NCI-H1930 (cell line): Measurements from ENCODE around the gene PKP3.
"Not testable (repeated sequence)": the region's sequence is repeated elsewhere in the genome, so short reads cannot be mapped to it uniquely, and the experiment has no call there.

Experiments used
- DNase-seq, 2 experiments: peaks; one replicate each; lab custom pipeline; 2025; lab: John Stamatoyannopoulos, UW

The PKP3 gene, protein sequence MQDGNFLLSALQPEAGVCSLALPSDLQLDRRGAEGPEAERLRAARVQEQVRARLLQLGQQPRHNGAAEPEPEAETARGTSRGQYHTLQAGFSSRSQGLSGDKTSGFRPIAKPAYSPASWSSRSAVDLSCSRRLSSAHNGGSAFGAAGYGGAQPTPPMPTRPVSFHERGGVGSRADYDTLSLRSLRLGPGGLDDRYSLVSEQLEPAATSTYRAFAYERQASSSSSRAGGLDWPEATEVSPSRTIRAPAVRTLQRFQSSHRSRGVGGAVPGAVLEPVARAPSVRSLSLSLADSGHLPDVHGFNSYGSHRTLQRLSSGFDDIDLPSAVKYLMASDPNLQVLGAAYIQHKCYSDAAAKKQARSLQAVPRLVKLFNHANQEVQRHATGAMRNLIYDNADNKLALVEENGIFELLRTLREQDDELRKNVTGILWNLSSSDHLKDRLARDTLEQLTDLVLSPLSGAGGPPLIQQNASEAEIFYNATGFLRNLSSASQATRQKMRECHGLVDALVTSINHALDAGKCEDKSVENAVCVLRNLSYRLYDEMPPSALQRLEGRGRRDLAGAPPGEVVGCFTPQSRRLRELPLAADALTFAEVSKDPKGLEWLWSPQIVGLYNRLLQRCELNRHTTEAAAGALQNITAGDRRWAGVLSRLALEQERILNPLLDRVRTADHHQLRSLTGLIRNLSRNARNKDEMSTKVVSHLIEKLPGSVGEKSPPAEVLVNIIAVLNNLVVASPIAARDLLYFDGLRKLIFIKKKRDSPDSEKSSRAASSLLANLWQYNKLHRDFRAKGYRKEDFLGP

DNA sequence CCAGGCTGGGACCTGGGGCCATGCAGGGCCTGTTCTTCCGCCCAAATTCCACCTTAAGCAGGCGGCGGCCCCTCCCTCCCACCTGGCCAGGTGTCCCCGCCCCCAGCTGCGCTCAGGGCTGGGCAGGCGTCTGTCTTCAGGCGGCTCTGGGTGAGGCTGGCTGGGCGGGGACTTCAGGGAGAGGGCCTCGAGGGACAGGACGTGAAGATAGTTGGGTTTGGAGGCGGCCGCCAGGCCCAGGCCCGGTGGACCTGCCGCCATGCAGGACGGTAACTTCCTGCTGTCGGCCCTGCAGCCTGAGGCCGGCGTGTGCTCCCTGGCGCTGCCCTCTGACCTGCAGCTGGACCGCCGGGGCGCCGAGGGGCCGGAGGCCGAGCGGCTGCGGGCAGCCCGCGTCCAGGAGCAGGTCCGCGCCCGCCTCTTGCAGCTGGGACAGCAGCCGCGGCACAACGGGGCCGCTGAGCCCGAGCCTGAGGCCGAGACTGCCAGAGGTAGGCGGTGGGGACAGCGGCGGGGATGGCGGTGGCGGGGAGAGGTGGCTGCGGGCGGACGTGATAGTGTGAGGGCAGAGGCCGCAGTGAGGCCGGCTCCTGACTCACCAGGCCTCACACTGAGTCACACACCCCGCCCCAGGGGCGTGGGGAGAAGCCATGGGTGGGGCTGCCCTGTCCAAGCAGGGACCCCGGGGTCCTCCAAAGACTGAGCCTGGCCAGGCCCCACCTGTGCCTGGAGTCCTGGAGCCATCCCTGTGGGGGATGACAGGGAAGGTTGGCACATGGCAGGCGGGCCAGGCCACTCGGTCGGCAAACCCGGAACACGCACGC, at the start of gene PKP3:
Gene PKP3 (plus strand): TSS at position 176 of the 824 bp plus-strand sequence. CDS start 84 bp downstream, at position 260.
- DNase-seq = no peak

DNA sequence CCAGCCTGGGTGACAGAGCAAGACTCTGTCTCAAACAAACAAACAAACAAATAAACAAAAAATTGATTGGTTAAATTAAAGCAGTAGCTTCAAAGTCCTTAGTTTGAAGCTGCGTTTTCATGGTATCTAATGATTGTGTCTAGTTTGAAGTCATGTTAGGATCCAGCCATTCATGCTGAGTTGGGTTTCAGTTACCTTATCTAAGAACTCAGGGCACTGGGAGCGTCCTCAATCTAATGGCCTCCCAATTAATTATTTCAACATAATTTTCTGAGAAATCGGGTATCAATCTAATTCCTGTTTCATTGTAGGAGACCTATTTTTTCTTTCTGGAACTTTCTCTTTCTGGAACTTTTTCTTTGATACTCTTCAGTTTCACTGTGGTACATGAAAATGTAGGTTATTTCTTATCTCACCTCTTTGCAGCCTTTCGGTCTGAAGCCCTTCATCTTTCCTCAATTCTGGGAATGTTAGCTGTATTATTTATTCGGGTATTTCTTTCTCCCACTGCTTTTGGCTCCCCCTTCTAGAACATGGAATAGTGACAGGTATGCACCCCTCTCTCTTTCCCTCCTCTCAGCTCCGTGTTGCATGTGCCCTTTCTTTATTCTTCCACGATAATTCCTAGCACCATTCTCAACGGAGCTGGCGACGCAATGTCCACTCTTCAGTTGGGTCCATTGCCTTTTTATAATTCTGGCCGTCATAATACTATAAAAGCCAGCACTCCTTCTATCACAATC, 49.0 kb upstream of the PKP3 start:
- DNase-seq = no peak

DNA sequence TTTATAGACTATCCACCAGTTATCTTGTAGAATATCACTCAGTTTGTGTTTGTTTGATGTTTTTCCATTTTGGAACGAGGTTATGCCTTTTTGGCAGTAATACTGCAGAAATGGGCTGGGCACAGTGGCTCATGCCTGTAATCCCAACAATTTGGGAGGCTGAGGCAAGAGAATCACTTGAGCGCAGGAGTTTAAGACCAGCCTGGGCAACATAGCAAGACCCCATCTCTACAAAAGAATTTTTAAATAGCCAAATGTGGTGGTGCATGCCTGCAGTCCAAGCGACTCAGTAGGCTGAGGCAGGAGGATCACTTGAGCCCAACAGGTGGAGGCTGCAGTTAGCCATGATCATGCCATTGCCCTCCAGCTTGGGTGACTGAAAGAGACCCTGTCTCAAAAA, 47.5 kb upstream of the PKP3 start:
- DNase-seq = no peak

DNA sequence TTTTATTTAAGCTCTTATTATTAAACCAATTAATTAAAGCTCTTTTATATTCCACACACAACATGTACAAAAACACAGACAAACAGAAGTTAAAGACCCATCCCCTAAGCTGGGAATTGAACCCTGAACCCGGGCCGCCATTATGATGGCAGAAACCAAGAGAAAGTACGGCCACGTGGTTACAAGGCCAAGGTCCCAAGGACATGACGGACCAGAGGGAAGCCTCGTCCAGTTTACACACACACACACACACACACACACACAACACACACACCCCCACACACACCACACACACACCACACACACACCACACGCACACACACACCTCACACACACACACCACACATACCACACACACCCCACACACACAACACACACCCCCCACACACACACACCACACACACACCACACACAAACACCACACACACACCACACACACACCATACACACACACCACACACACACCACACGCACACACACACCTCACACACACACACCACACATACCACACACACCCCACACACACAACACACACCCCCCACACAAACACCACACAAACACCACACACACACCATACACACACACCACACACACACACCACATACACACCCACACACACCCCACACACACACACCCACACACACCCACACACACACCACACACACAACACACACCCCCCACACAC, 44.6 kb upstream of the PKP3 start:
- not testable (repeated sequence) for DNase-seq

DNA sequence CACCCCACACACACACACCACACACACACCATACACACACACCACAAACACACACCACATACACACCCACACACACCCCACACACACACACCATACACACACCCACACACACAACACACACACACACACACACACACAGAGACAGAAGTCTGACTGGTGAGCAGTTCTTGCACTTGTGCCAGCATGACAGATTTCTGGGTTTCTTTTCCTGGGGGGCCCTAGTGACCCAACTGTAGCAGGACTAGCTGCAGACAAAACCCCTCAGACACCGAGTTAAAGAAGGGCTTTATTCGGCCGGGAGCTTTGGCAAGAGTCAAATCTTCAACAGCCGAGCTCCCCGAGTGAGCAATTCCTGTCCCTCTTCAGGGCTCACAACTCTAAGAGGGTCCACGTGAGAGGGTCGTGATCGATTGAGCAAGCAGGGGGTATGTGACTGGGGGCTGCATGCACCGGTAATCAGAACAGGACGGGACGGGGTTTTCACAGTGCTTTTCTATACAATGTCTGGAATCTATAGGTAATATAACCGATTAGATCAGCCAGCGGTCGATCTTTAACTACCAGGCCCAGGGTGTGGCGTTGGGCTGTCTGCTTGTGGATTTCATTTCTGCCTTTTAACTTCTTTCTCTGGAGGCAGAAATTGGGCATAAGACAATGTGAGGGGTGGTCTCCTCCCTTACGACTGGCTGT, 43.8 kb upstream of the PKP3 start:
- DNase-seq = not testable (repeated sequence)

DNA sequence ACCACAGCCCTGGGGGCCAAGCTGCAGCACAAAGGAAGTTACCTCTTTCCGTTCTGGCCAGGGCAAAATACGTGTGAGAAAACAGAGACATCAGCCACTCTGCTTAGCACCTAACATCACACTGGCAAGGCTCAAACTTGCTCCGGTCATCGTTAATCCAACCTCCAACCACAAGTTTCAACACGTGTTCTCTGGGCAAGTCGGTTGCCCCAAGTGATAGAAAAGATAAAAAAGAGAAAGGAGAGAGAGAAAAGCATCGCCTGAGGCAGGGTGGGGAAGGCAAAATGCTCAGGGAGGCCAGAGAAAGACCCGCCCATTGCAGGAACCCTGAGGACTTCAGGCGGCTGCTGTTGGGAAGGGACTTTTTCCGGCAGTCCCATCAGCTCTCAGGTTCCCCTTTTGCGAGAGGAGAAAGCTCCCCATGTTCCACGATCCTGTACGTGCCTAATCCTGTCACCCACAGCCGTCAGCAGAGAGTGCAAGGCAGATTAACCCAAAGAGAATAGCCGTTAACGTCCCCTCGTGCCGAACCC, 43.2 kb upstream of the PKP3 start:
- no peak for DNase-seq

DNA sequence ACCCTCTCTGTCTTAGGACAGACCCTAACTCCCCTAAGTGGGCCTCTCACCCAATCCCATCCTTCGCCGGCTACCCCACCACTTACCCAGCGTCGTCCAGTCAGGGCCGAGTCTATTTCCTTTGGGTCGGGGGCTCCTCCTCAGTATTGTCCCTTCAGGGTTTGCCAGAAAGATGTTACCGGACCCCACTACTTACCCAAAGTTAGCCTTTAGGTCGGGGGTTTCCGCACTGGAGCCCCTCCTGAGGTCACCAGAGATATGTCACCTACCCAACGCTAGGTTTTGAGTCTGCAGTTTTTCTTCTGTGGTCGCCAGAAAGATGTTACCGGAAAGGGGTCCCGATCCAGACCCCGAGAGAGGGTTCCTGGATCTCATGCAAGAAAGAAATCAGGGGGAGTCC, 42.6 kb upstream of the PKP3 start:
- DNase-seq = no peak

DNA sequence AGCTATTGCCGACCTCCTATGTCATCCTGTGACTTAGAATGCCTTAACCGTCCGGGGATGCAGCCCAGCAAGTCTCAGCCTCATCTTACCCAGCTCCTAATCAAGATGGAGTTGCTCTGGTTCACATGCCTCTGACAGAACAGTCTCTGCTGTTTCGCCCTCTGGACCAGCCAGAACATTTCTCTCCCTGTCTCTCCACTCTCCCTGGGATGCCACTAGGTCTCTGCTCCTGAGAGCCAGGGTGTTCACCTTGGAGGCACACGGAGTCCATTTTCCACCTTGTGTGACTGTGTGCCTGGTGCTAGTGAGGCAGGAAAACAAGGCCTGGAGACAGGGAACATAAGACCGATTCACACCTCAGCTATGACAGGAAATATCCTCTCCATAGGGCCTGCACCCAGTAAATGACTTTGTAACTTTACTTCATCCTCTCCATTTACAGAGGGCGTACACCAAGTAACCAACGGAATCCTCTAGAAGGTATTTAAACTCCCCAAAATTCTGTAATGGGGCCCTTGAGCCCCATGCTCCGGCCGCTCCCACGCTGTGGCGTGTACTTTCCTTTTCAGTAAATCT, 41.5 kb upstream of the PKP3 start:
- DNase-seq = no peak

DNA sequence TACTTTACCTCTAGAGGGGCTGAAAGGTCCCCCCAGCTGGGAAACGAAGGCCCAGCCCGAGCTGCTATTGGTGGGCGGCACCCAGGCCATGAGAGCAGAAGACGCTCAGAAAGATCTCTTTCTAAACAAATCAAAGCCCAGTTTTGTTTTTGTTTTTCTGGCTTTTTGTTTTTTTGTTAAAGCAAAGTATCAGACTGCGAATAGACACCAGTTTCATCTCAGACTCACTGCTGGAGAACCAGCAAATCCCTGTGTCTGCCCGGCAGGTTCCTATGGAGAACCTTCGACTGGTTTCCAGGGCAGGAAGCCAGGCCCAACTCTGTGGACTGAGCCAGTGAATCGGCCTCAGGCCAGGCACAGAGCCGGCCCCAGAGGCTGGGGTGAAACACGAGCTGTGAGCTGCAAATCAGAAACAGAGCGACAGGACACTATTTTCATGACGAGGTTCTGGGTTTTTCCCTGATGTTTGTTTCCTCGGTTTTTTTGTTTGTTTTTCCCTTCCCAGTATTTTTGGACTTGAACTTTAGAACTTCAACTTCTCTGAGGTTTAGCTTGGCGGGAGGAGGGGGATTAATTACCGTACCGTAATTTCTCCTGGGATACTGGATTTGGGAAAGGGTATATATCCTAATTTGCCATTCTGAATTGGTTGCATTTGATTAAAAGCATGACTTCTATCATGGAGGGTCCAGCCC, 40.7 kb upstream of the PKP3 start:
- DNase-seq = no peak

DNA sequence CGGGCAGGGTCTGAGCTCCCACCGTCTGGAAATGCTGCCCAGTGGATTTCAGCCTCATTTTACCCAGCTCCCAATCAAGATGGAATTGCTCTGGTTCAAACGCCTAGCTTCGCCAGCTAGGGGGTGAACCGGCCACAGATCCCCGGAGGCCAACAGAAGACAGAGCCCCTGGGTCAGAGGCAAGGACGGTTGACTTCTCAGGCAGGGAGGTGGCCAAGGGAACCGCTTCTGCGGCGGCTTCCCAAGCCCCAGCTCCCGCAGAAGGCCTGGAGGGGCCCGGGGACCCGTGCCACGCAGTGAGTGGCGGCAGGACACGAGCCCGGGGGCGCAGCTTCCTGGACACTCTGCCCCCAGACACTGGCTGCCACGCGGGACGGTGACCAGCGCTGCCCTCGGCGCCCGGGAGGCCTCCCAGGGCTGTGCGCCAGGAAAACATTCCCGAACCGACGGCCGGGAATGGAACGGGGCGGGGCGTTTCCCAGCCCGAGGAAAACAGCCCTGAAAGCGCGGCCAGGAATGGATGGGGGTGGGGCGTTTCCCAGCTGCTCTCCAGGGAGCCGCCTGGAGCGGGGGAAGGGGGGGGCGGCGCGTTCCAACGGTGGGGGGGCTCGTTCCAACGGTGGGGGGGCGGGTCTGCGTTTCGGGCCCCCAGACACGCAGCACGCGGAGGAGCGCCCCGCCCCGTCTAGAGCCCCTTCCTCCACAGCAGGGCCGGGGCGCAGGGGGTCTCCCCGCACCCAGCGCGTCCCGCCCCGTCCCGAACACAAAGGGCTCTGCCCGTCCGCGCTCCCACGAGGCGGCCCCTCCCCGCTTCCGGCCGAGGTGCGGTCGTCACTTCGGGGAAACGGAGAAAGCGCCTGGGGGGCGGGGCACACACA, 38.2 kb upstream of the PKP3 start:
- peak; percentile 72 for DNase-seq

DNA sequence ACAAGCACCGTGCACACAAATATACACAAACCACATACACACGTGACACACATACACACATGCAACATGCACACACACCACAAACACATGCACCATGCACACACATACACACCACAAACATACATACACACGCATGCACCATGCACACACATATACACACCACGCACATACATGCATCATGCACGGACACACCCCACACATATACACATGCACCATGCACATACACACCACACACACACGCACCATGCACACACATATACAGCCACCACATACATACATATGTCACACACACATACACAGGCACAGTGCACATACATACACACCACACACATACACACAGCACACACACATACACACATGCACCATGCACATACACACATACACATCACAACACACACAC, 37.4 kb upstream of the PKP3 start:
- no peak for DNase-seq

DNA sequence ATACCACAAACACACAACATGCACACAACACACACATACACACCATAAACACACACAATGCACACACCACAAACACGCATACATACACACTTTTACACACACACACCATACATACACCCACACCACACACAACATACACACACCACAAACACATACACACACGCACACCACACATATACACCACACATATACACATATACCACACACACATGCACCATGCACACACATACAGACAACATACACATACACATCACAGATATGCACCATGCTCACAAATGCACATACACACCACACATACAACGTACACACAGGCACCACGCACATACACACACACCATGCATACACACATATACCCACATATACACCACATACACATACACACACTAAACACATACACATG, 36.4 kb upstream of the PKP3 start:
- no peak for DNase-seq

DNA sequence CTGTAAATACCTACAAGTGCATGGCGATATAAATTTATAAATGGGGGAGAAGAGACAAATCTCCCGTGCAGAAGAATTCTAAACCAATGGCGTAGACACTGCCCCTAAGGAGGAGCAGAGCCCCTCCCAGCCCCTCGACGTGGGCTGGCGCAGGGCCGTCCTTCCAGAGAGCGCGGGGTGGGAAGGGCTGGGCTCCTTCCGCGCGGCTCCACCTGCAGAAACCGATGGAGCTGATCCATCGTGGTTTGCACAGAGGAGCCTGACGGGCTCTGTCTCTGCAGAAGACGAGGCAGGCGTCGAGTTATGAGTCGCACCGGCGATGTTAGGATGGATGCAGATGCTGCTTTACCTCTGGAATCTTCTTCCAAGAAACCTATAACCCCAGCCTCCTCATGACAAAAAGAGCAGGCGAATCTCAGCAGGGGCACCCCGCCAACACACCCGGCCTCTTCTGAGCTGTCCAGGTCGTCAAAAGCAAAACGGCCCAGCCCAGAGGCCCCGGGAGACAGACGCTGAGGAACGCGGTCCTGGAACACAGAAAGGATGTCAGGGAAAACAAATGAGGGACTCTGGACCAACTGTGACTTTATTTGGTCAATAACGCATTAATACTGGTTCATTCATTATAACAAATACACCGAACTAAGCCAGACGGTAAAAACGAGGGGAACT, 35.7 kb upstream of the PKP3 start:
- no peak for DNase-seq

DNA sequence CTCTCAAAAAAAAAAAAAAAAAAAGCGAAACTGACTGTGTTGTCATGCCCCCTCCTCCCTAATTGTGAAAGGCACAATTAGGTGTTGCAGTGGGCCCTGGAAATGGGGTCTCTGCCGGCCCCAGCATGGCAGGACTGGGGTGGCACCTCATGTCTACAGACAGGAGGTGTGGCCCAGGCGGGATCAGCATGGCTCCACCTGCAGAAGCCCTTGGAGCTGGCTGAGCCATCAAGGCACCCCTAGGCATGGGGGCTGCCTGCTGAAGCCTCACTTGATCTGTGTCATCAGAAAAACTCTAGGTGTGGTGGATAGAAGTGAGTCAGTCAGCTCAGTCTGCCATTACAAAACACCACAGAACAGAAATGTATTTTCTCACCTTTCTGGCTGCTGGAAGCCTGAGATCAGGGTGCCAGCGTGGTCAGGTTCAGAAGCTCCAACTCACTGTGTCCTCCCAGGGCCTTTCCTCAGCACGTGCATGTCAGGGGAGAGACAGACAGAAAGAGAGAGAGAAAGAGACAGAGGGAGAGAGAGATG, 34.8 kb upstream of the PKP3 start:
- DNase-seq = no peak

DNA sequence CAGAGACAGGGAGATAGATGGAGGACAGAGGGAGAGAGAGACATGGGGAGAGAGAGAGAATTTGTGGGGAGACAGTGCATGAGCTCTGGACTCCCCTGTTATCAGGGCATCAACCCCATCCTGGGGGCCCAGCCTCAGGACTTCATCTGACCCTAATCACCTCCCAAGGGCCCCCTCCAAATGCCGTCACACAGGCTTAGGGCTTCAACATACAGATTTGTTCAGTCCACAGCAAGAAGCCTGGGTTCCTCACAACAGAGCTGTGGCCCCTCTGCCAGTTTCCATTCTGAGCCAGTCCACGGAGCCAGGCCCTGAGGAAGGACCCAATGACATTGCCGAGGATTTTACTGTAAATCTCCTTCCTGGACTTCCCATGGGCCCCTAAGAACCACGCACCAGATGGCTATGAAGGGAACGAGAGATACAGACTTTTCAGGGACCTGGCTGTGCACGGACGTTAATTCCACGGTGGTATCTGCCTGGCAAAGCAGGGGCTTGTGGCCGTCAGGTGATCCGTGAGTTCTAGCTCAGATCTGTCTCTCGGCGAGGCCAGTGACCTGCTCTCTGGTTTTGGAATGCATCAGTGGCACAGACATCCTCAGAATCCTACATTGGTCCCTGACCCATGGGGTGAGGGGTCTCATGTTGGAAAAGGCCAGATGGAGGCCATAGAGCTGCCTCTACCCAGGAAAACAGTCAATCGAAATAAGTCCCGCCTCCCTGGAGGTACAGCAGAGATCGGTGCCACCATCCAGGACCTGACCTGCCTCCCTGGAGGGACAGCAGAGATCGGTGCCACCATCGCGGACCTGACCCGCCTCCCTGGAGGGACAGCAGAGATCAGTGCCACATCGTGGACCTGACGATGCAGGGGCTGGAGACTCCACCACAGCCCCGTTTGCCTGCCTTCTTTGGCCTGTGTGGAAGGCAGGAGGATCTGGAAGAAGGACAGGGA, 33.4 kb upstream of the PKP3 start:
- no peak for DNase-seq
